ENCODE data around the gene EPHB1. TPM values are rescaled to one million over a fixed set of nuclear protein-coding genes. Genes with fewer than 3 reads are reported as not detected.

Gene EPHB1
- polyA plus RNA-seq, 1 donor from 2014 or later: 18.7 TPM

DNA sequence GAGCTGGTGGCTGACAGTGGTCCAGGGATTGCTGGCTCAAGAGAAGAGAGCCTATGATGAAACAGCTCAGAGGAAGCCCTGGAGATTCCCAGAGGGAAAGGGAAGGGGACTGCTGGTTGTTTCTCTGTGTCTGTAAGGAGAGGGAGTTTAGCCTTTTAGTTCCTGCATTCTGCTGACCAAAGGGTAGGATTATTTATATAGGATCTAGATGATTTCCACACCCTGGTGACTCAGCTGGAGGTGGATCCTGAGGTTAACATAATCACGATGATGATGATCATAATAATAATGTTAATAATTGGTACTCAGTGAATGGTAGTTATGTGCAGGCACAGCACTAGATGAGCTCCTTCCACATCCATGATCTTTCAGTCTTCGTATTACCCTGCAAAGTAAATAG is 144.9 kb downstream of the EPHB1 start:
- no peaks in the 10 kb centered on the region for H3K36me3 ChIP-seq (ENCODE audit: insufficient read depth, low read length)

DNA sequence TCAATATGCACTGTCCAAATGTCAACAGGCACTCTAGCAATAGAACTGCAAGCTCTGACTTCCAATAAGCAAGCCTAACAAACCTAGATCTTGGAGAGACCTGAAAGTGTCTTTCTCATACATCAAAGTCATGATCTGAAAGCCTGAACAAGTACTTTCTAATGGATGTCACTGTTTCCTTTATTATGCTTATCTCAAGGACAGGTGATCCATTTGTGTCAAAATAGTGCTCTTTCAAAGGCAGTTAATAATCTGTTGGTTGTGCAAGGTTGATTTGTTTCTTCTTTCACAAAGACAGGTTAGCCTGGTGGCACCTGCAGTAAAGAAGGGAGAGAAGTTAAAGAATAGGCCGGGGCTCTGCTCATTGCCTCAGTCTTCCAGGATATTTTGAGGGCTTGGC is 146.8 kb downstream of the EPHB1 start:
- no peaks in the 10 kb centered on the region for H3K9me2 ChIP-seq (ENCODE audit: insufficient read depth, low read length)
- H3K36me3 ChIP-seq (ENCODE audit: insufficient read depth, low read length): no peaks in the 10 kb centered on the region
- no peaks in the 10 kb centered on the region for H3K9me3 ChIP-seq (ENCODE audit: low read length)
- no peak overlapping the region for H3K9ac ChIP-seq (ENCODE audit: low read length)
- TF ChIP-seq POLR2AphosphoS5 (IDR thresholded peaks at IDR 0.05): peak; percentile 95
- TF ChIP-seq SMC3 (conservative IDR thresholded peaks at IDR 0.05; ENCODE audit: poor library complexity): peak; percentile 39
- TF ChIP-seq, protein P1, sequence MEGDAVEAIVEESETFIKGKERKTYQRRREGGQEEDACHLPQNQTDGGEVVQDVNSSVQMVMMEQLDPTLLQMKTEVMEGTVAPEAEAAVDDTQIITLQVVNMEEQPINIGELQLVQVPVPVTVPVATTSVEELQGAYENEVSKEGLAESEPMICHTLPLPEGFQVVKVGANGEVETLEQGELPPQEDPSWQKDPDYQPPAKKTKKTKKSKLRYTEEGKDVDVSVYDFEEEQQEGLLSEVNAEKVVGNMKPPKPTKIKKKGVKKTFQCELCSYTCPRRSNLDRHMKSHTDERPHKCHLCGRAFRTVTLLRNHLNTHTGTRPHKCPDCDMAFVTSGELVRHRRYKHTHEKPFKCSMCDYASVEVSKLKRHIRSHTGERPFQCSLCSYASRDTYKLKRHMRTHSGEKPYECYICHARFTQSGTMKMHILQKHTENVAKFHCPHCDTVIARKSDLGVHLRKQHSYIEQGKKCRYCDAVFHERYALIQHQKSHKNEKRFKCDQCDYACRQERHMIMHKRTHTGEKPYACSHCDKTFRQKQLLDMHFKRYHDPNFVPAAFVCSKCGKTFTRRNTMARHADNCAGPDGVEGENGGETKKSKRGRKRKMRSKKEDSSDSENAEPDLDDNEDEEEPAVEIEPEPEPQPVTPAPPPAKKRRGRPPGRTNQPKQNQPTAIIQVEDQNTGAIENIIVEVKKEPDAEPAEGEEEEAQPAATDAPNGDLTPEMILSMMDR (IDR thresholded peaks at IDR 0.05; ENCODE audit: poor library complexity, severe bottlenecking): no peak
- TF ChIP-seq, protein P2, sequence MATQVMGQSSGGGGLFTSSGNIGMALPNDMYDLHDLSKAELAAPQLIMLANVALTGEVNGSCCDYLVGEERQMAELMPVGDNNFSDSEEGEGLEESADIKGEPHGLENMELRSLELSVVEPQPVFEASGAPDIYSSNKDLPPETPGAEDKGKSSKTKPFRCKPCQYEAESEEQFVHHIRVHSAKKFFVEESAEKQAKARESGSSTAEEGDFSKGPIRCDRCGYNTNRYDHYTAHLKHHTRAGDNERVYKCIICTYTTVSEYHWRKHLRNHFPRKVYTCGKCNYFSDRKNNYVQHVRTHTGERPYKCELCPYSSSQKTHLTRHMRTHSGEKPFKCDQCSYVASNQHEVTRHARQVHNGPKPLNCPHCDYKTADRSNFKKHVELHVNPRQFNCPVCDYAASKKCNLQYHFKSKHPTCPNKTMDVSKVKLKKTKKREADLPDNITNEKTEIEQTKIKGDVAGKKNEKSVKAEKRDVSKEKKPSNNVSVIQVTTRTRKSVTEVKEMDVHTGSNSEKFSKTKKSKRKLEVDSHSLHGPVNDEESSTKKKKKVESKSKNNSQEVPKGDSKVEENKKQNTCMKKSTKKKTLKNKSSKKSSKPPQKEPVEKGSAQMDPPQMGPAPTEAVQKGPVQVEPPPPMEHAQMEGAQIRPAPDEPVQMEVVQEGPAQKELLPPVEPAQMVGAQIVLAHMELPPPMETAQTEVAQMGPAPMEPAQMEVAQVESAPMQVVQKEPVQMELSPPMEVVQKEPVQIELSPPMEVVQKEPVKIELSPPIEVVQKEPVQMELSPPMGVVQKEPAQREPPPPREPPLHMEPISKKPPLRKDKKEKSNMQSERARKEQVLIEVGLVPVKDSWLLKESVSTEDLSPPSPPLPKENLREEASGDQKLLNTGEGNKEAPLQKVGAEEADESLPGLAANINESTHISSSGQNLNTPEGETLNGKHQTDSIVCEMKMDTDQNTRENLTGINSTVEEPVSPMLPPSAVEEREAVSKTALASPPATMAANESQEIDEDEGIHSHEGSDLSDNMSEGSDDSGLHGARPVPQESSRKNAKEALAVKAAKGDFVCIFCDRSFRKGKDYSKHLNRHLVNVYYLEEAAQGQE (IDR thresholded peaks at IDR 0.05; ENCODE audit: borderline replicate concordance): peak; percentile 30
- TF ChIP-seq EP300 (conservative IDR thresholded peaks at IDR 0.05; ENCODE audit: poor library complexity, severe bottlenecking): peak; percentile 98
- peak; percentile 47 for TF ChIP-seq RAD21 (conservative IDR thresholded peaks at IDR 0.05)
- no peak for TF ChIP-seq TAF1 (IDR thresholded peaks at IDR 0.05; ENCODE audit: low read depth)
- TF ChIP-seq MXI1 (conservative IDR thresholded peaks at IDR 0.05; ENCODE audit: poor library complexity, severe bottlenecking): no peak
- no peak for TF ChIP-seq EZH2 (IDR thresholded peaks at IDR 0.05; ENCODE audit: borderline replicate concordance, insufficient read depth, low read length, poor library complexity, severe bottlenecking)
- no peaks in the 10 kb centered on the region for H3K27me3 ChIP-seq (ENCODE audit: insufficient read depth, low read depth, low read length)
- H2AFZ ChIP-seq (ENCODE audit: low read depth, low read length): no peak overlapping the region
- peak overlapping the region; percentile 1 for H3K4me2 ChIP-seq (ENCODE audit: low read length)
- no peaks in the 10 kb centered on the region for H3K79me2 ChIP-seq (replicated peaks; ENCODE audit: insufficient read depth, low read length)
- H3K4me3 ChIP-seq (ENCODE audit: low read length): no peak overlapping the region
- H3K27ac ChIP-seq (ENCODE audit: low read length): peak overlapping the region; percentile 38
- no peaks in the 10 kb centered on the region for H3F3A ChIP-seq (ENCODE audit: insufficient read depth, low read length, poor library complexity, severe bottlenecking)
- H4K20me1 ChIP-seq (ENCODE audit: insufficient read depth): no peaks in the 10 kb centered on the region

More for the DNA sequence above, 144.9 kb downstream of the EPHB1 start:
- Histone ChIP-seq H3K9me3 (ENCODE audit: low read length) (no peaks in the 10 kb centered on the region), H3K4me2 (ENCODE audit: low read length) (no peak overlapping the region), H3K9me2 (ENCODE audit: insufficient read depth, low read length) (no peaks in the 10 kb centered on the region), H3K4me3 (ENCODE audit: low read length) (no peak overlapping the region), H3K27ac (ENCODE audit: low read length) (no peak overlapping the region), H3F3A (ENCODE audit: insufficient read depth, low read length, poor library complexity, severe bottlenecking) (no peaks in the 10 kb centered on the region), H2AFZ (ENCODE audit: low read depth, low read length) (no peak overlapping the region), H4K20me1 (ENCODE audit: insufficient read depth) (no peaks in the 10 kb centered on the region), H3K9ac (ENCODE audit: low read length) (no peak overlapping the region), H3K79me2 (replicated peaks; ENCODE audit: insufficient read depth, low read length) (peaks cover 9% of the 10 kb centered on the region), H3K27me3 (ENCODE audit: insufficient read depth, low read depth, low read length) (no peaks in the 10 kb centered on the region)
- TF ChIP-seq, protein P1 (IDR thresholded peaks at IDR 0.05; ENCODE audit: poor library complexity, severe bottlenecking): no peak
- TF ChIP-seq RAD21 (conservative IDR thresholded peaks at IDR 0.05) (no peak), EP300 (conservative IDR thresholded peaks at IDR 0.05; ENCODE audit: poor library complexity, severe bottlenecking) (no peak), SMC3 (conservative IDR thresholded peaks at IDR 0.05; ENCODE audit: poor library complexity) (no peak), MXI1 (conservative IDR thresholded peaks at IDR 0.05; ENCODE audit: poor library complexity, severe bottlenecking) (no peak), TAF1 (IDR thresholded peaks at IDR 0.05; ENCODE audit: low read depth) (no peak), POLR2AphosphoS5 (IDR thresholded peaks at IDR 0.05) (no peak), EZH2 (IDR thresholded peaks at IDR 0.05; ENCODE audit: borderline replicate concordance, insufficient read depth, low read length, poor library complexity, severe bottlenecking) (no peak)
- TF ChIP-seq, protein P2 (IDR thresholded peaks at IDR 0.05; ENCODE audit: borderline replicate concordance): no peak
